ENCODE results near the gene RGS10.
"Not testable (repeated sequence)": the region's sequence is repeated elsewhere in the genome, so short reads cannot be mapped to it uniquely, and the experiment has no call there.

The RGS10 gene

DNA sequence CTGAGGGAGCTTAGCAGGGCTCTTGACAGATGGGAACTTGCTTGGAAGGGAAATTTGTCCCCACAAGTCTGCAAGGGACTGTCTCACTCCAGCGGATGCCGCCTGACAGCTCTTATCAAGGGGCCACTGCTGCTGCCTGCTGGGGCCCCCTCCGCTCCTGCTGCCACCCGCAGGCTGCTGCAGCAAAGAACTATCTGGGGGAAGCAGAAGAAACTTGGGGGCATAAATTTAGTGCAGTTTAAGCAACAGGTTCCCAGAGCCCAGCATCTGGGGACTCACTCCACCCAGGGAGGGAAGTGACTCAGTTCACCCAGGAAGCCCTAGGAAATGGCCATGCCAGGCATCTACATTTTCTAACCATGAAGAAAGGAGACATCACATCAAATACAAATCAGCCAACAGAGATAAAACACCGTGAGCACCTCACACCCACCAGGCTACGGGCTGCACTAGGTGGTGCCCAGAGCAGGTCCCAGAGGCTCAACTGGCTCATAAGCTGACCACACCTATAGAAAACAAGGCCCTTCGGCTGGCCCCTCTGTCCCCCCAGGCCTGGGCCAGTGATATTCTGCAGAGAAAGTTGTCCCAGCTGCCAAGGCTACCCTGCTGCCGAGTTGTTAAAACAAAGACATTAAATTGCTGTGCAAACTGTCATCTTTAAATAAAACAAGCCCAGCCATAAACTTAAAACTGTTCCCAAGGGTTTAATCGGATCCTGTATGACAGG lies 3.7 kb downstream of the RGS10 start:
- DNase-seq: no peak

DNA sequence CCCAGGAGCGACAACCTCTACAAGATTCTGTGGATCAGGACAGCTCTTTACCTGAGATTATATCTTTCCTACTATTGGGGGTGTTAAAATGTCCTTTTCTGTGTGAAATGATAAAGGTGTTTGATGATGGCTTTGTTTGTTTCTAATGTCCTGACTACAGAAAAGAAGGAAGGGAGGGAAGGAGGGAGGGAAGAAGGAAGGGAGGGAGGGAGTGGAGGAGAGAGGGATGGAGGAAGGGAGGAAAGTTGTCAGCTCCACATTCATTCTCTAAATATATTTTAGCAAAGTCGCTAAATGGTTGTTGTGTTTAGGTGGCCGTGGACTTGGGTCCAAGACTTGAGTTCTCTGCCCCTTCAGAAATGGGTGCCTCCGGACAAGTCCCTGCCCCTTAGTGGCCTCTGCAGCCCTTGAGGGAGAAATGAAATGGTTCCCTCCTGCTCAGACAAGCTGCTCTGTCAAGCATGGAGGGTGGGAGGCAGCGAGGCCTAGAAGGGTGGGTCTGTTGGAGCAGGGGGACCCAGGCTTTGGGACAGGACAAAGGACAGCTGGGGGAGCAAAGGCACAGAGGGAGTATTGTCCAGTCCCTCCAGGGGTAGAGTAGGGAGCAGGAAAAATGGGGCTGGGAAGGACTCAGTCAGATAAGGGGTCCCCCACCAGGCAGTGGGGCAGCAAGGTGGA lies 4.4 kb downstream of the RGS10 start:
- no peak for DNase-seq

DNA sequence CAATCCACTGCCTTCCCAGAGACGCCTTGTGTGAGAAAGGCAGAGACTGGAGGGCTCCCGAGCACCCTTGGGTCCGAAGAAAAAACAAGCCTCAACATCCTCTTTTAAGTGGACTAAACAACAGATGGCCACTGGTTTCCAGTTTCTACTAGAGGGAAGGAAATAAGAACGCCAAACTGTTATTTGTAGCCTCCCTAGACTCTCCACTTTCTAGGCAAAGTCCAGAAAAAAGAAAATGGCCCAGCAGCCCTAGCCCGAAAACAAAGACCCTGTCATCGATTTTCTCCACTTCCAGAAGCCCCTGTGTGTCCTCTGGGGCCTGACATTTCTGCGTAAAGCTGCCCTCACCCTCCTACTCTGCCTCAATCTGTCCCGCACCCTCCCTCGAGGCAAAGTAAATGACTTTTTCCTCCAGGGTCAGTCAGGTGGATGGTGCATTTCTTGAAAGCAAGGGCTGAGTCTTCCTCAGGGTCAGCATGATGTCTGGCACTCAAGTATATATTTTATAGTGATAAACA lies 6.0 kb downstream of the RGS10 start:
- DNase-seq: no peak

DNA sequence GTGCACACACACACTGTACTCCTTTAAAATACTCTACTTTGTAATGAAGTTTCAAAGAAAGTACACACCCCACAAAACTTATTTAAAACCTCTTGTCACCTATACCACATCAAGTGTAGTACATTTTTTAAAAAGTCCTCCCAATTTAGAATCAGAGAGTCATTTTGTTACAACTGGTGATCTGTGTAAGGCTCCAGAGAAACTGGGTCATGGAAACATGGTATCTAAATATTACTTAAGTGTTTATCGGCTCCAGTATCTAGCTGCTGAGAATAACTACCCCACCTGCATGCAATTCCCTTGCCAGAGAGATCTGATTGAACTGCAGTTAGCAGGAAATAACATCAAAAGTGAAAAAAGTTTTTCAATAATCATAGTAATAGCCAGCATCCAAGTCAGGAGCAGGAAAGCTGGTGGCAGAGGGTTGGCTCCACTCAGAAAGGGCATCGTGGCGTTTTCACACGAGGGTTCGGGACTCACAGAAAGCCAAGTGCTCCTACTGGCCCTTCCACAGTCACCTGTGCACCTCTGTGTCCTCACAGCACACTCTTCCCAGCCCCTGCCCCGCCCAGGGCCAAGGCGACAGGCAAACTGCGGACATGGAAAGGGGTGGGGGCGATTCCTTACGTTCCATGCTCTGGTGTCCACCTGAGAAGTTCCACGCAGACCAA lies 6.5 kb downstream of the RGS10 start:
- no peak for DNase-seq

DNA sequence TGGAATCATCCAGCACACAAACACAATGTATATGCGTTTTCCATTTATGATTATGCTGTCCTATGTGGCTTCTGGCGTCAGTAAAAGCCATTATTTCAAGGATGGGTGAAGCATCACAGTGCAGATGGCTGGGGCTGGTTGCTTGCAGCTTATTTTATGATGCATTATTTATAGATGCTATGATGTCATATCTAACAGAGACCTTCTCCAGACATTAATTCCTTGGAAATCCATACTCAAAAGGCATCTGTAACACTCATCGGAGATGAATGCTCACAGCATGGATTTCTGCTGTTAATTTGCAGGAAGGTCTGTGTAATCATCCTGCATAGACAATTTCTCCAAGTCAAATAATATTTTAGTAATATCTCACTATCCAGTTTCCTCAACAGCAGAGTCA lies 7.2 kb downstream of the RGS10 start:
- DNase-seq: no peak

DNA sequence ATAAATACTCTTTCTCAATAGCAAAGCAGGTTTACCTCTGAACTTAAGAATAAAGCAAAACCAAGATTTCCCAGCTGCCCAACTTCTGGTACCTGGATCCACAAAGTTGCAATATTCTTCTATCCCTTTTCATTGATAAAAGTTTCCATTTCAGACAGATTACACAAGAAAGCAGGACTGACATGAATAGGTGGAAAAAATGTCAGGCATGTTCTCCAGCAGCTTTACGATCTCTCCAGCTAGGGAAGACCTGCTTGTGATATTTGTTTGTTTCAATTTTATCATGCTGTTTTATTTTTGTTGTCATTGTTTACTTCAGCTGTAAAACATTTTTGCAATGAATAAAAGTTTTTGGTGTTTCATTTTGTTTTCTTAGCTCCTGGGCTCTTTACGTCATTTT lies 9.0 kb downstream of the RGS10 start:
- no peak for DNase-seq

DNA sequence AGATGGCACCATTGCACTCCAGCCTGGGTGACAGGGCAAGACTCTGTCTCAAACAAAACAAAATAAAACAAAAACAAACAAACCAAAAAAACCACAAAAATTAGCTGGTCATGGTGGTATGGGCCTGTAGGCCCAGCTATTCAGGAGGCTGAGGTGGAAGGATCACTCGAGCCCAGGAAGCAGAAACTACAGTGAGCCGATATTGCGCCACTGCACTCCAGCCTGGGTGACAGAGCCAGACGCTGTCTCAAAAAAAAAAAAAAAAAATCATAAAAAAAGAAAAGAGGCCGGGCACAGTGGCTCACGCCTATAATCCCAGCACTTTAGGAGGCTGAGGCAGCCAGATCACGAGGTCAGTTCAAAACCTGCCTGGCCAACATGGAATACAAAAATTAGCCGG lies 9.7 kb downstream of the RGS10 start:
- not testable (repeated sequence) for DNase-seq

DNA sequence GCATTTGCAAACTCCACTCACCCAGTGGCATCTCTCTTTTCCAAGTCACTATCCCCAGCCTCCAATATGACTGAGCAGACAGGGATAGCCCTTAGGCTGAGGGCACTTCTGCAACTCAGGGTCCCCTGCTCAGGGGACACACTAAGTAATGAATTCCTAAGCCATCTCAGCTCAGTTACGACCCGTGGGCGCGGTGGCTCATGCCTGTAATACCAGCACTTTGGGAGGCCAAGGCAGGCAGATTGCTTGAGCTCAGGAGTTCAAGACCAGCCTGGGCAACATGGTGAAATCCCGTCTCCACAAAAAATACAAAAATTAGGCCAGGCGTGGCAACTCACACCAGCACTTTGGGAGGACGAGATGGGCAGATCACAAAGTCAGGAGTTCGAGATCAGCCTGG lies 10.3 kb downstream of the RGS10 start:
- not testable (repeated sequence) for DNase-seq

DNA sequence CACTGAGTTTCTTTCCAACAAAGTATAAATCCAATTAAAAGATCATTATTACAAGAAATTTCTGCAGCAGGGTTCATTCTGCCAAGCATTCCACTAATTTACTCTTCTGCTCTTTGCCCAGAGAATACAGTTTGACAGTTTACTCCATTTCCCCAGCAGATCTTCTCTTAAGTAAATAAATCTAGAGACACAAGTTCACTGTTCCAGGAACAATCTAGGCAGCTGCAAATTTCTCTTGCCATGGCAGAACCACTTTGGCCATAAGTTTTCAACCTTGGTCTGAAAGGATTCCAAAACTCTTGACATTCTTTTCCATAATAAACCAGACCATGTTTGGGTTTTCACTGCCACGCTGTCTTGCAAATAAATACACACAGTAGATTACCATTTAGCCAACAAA lies 11.5 kb downstream of the RGS10 start:
- no peak for DNase-seq

DNA sequence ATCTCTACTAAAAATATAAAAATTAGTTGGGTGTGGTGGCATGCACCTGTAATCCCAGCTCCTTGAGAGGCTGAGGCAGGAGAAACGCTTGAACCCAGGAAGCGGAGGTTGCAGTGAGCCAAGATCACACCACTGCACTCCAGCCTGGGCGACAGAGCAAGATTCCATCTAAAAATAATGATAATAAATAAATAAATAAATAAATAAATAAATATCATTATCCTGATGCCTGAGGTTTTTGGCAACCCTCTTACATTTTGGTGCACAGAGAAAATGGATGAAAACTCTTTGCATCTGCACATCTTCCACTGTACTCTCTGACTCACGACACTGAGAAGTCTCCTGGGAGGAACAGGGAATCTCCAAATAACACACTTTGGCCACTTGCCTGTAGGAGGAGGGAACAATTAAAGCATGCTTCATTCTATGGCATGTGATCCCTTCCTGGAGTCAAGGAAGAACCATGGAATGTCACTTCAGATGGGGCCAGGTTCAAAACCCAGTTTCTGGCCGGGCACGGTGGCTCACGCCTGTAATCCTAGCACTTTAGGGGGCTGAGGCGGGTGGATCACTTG lies 13.8 kb downstream of the RGS10 start:
- not testable (repeated sequence) for DNase-seq

DNA sequence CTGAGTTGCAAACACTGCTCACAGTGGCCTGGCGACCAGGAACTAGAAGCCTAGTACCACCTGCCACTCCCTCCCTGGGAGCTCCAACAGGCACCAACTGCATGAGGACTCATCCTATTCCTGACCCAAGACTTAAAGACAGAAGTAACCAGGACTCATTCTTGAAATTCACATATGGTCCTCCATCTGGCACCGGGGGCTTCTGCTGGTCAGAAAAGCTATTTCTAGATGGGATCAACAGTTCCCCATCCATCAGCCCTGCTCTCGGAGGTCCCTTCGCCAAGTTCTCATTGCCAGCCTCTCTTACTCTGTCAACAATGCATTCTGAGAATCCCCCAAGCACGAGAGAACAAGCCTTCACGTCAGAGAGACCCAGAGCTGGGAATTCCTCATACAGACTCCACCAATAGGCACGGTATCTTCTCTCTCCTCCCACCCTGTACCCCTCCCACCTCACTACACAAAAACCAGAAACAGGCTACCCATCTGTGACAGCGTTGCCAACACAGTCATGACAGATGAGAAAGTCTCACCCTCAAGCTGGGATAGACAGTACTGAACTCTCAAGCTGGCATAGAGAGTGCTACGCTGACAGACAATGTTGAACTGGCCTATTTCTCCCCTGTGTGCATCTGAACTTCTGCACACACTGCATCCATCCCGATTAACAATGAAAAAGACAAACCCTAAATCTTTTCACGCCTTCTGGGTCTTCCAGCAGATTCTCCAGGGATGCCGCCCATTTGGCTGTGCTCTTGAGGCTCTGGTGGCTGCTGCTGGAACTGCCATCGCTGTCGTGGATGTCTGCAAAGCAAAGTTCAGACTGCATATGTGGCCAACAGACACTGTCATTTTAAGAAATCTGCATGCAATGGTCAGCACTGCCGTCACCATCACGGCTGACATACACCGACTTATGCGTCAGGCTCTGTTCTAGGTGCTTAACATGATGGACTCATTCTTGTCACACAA lies 15.6 kb downstream of the RGS10 start:
- DNase-seq: no peak

DNA sequence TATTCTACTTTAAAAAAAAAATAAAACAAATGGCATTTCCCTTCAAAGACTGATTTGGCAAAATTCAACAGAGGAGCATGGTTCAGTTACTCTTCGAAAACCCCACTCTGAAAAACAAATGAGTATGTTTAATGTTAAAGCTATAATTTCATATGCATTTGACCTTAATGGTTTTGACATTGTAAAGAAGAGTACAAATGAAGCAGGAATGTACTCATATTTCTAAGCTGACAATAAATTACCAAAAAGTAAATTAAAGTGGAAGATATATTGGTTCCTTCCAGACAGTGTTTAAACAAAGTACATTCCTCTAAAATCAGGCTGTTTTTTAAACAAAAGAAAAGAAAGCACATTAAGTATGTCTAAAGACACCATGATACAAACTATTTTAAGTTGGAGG lies 16.4 kb downstream of the RGS10 start:
- no peak for DNase-seq

DNA sequence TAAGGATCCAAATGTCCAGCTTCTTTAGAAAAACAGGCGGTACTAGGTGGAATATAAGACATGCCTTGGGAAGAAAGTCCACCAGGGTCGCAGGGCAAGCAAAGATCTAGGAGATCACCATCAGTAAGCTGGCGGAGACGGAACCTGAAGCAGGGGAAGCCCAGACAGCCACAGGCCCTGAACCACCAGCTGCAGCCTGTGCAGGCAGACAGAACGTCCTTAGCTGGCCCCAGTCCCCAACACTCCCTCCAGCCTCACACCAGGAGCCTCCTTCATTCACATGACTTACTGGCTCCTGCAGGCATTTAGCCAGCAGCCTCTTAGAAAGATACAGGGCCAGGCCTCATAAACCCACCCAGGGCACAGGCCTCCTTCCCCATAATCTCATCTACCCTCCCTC lies 17.4 kb downstream of the RGS10 start:
- no peak for DNase-seq

DNA sequence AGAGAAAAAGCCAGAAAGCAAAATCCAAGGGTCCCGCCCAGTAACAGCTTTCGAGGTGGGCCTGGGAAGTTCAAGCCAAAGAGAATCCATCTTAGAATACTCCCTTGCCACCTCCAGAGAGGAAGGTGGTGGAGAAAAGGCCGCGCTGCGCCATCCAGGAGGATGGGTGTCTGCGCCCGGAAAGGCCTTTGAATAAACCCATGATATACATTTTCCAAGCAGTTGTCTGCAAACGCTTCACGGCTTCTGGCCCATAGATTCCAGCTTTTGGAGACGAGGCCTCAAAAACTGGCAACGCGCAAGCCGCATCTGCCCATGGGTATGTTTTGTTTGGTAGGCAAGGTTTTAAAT lies 17.8 kb downstream of the RGS10 start:
- no peak for DNase-seq

DNA sequence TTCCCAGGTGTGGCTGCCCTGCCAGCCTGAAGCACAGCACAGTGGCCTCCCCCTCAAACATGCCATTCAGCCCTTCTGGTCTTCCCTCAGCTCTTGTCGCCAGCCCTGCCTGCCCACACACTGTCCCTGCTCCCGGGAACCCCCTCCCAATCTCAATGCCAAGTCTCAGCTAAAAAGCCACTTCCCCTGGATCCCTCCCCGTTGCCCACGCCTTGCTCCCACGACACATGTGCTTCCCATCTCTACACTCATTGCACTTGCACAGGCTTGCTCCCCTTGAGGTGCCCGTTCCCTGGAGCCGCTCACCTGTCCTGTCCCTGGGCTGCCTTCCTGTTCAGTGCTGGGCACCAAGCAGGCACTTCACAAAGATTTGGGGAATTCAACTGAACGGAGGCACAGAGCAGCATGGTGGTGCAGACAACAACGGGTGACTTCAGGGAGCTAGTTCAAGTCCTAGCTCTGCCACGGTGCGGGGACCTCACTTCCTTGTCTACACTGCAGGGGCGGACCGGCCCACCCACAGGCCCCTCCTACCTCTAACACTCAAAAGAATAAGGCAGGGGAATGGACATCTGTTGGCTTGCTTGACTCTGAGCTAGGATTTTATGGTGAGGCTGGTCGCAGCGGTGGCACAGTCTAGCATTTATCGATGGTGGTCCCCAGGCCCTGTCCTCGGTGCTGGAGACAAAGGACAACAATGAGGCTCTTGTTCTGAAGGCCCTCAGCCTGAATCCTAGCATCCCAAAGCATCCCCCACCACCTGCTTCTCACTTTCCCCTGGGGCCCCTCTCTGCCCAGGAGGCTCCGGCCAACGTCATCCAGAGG lies 18.4 kb downstream of the RGS10 start:
- no peak for DNase-seq

DNA sequence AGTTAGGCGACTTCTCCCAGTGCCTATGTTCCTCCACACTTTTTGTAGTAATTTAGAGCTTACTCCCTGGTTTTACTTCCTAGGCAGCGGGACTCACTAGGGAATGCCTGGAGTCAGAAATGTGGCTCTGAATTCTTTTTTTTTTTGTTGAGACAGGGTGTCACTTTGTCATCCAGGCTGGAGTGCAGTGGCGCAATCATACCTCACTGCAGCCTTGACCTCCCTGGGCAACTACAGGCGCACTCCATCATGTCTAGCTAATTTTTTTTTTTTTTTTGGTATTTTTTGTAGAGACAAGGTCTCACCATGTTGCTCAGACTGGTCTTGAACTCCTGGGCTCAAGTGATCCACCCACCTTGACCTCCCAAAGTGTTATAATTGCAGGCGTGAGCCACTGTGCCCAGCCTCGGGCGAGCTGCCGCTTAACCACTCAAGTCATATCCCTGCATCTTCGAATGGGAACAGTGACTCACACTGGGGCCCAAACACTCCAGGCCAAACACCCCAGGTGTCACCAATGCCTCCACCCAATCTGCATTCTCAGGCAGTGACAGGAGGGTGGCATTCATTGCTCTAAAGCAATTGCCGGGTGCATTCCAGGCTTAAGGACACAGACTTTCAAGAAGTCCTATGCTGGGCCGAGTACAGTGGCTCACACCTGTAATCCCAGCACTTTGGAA lies 19.6 kb downstream of the RGS10 start:
- DNase-seq: no peak

DNA sequence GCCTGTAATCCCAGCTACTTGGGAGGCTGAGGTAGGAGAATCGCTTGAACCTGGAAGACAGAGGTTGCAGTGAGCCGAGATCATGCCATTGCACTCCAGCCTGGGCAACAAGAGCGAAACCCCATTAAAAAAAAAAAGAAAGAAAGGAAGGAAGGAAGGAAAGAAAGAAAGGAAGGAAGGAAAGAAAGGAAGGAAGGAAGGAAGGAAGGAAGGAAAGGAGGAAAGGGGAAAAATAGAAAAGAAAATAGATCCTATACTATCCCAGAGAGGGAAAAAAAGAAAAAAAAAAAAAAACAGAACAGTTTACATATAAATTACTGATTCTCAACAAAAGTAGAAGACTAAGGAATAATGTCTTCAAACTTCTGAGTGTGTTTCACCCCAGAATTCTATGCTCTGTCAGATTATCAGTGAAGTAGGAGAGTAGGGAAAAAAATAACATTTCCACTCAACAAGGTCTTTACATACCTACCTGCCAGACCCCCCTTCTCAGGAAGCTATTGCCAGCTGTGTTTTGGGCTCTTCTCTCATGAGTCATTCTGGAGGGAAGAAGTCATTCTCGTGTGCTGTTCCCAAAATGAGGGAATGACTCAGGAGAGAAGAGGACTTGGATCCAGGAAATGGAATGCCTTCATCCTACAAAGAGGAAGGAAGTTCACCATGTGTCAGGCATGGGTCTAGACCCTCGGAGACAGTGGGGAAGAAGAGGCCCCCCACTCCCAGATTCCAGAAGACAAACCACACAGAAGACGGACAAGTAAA lies 20.9 kb downstream of the RGS10 start:
- DNase-seq: no peak

DNA sequence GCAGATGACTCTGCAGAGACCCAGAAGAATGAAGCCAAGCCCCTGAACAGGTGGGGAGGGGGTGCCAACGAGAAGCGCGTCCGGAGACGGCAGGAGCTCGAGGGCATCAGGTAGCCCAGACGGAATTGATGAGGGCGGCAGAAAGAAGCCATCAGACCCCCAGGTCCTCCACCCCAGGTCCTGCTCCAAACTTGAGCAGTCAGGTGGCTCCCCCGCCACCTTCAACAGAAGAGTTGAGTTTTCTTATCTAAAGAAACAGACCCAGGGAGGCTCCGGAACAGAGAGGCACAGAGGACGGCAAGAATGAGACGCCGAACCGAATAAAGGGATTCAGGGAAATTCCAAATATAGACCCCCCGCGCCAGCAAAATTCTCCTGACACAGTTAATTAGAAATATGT lies 22.2 kb downstream of the RGS10 start:
- no peak for DNase-seq

DNA sequence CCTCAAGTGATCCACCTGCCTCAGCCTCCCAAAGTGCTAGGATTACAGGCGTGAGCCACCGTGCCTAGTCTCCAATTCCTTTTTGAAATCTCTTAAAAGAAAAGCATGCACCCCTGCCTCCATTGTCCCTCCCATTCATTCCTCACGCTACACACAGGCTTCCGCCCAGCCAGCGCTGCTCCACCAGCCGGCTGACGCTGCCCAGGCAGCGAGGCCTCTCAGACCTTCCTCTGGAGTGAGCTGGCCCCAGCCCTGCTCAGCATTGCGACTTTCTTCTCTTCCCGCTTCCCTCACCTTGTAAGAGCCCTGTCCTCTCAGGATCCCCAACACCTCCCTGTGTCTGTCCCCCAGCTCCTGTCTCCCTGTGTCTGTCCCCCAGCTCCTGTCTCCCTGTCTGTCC lies 23.6 kb downstream of the RGS10 start:
- no peak for DNase-seq

DNA sequence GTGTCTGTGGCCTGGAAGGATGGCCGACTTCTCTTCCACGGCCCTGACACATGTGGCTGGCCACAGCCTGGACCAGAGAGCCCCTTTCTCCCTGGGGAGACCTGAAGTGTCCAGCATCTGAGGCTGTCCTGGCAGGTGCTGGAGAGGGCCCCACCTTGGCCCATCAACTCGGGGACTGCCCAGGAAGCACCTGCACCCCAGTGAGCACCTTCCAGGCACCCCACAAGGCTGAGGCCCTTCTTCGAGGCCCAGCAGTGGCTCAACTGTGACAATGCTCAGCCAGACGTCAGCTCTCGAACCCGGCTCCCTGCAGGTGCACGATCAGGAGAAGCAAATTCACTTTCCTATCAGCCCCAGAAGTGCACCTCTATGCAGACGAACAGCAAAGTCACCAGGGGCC lies 24.3 kb downstream of the RGS10 start:
- no peak for DNase-seq

All from NCI-H526 treated with DMSO at 0.1 percent for 48 hours (cell line).